SU-DHL-6 (cell line): ENCODE results near the gene TMPRSS11A.

Source experiments
- H2AFZ ChIP-seq: fragments of 200-600 bp; sonication (generic); 2 replicates; pipeline ENCODE4 v1.6.1; 2014; ENCODE audit warnings: low read depth, mild to moderate bottlenecking, moderate library complexity, mixed read lengths, antibody characterized with exemption, low read length; ENCODE audit not compliant: severe bottlenecking
- H3F3A ChIP-seq: fragments of 200-600 bp; shearing (Covaris generic); 2 replicates; pipeline ENCODE4 v1.6.0; 2016; ENCODE audit warnings: antibody characterized with exemption, mild to moderate bottlenecking; ENCODE audit not compliant: insufficient read depth
- H3K27ac ChIP-seq: fragments of 200-600 bp; sonication (generic); 2 replicates; pipeline ENCODE4 v1.5.1; 2016; ENCODE audit warnings: low read depth, mild to moderate bottlenecking, low read length, moderate library complexity, mixed read lengths
- H3K27me3 ChIP-seq: fragments of 200-600 bp; sonication (generic), shearing (Covaris generic); 2 replicates; pipeline ENCODE4 v1.6.0; 2014; ENCODE audit warnings: mild to moderate bottlenecking, low read length
- H3K36me3 ChIP-seq: fragments of 200-600 bp; sonication (generic); 2 replicates; pipeline ENCODE4 v1.6.1; 2014; ENCODE audit warnings: mild to moderate bottlenecking, low read length, mixed read lengths
- H3K4me2 ChIP-seq: fragments of 300-600, 200-600 bp; shearing (Covaris generic), sonication (generic); 2 replicates; pipeline ENCODE4 v1.6.0; 2014; ENCODE audit warnings: low read length, low read depth, mild to moderate bottlenecking; ENCODE audit not compliant: poor library complexity, severe bottlenecking
- H3K4me3 ChIP-seq: fragments of 200-600 bp; sonication (generic); 2 replicates; pipeline ENCODE4 v1.5.1; 2014; ENCODE audit warnings: antibody characterized with exemption, low read length, mild to moderate bottlenecking, mixed read lengths; ENCODE audit not compliant: insufficient read depth, poor library complexity, severe bottlenecking
- H3K79me2 ChIP-seq: fragments of 200-600 bp; sonication (generic); 2 replicates; pipeline ENCODE4 v1.6.1; 2014; ENCODE audit warnings: mild to moderate bottlenecking, low read length, moderate library complexity; ENCODE audit not compliant: insufficient read depth
- H3K9ac ChIP-seq: fragments of 200-600 bp; sonication (generic); 2 replicates; pipeline ENCODE4 v1.7.0; 2014; ENCODE audit warnings: mild to moderate bottlenecking, low read length
- H3K9me2 ChIP-seq: fragments of 200-600 bp; sonication (generic); replicated peaks from 2 replicates; pipeline ENCODE4 v1.6.1; 2014; ENCODE audit warnings: low read length; ENCODE audit not compliant: insufficient read depth
- H3K9me3 ChIP-seq: fragments of 200-600 bp; sonication (generic); 2 replicates; pipeline ENCODE4 v1.6.1; 2014; ENCODE audit warnings: low read length, mixed read lengths; ENCODE audit not compliant: insufficient read depth
- H4K20me1 ChIP-seq: fragments of 200-600 bp; sonication (generic); 2 replicates; pipeline ENCODE4 v1.6.1; 2014; ENCODE audit warnings: low read depth, mild to moderate bottlenecking, antibody characterized with exemption, low read length, moderate library complexity, mixed read lengths
- CTCF ChIP-seq: fragments of 200-600 bp; sonication (generic); IDR thresholded peaks from one replicate; pipeline ENCODE4 v1.5.1; 2017; ENCODE audit warnings: antibody characterized with exemption, mild to moderate bottlenecking, low read length, moderate library complexity; ENCODE audit not compliant: insufficient read depth, poor library complexity, severe bottlenecking
- EZH2phosphoT487 ChIP-seq: fragments of 200-600 bp; sonication (generic), shearing (Covaris generic); conservative IDR thresholded peaks from 2 replicates; pipeline ENCODE4 v1.6.1; 2018; ENCODE audit warnings: mild to moderate bottlenecking, antibody characterized with exemption, low read length, moderate library complexity, mixed read lengths

Gene TMPRSS11A

GRCh38 chr4:67934628-67935027 lies 28.7 kb downstream of the TMPRSS11A start:
- Histone ChIP-seq H4K20me1 (no peaks in the 10 kb centered on the region), H3K4me2 (no peak overlapping the region), H3K27me3 (no peaks in the 10 kb centered on the region), H3K36me3 (no peaks in the 10 kb centered on the region), H3K9ac (no peak overlapping the region), H3F3A (no peaks in the 10 kb centered on the region), H3K27ac (no peak overlapping the region), H3K79me2 (no peaks in the 10 kb centered on the region), H3K4me3 (no peak overlapping the region), H3K9me3 (no peaks in the 10 kb centered on the region), H2AFZ (no peak overlapping the region), H3K9me2 (no peaks in the 10 kb centered on the region)
- TF ChIP-seq EZH2phosphoT487 = no peak
- TF ChIP-seq CTCF = no peak

- no peak overlapping the region for H3K4me2 ChIP-seq
- no peak overlapping the region for H3K9ac ChIP-seq
- H3K36me3 ChIP-seq = no peaks in the 10 kb centered on the region
- no peaks in the 10 kb centered on the region for H4K20me1 ChIP-seq
- H3K27ac ChIP-seq = no peak overlapping the region
- H3K79me2 ChIP-seq = no peaks in the 10 kb centered on the region
- TF ChIP-seq EZH2phosphoT487 (no peak), CTCF (no peak)
- H3K9me3 ChIP-seq = no peaks in the 10 kb centered on the region
- H3K27me3 ChIP-seq = no peaks in the 10 kb centered on the region
- H3K4me3 ChIP-seq = no peak overlapping the region
- H2AFZ ChIP-seq = no peak overlapping the region
- no peaks in the 10 kb centered on the region for H3K9me2 ChIP-seq
- no peaks in the 10 kb centered on the region for H3F3A ChIP-seq
Observed at GRCh38 chr4:67933755-67934154, 29.5 kb downstream of the TMPRSS11A start.

- Histone ChIP-seq H3K36me3 (no peaks in the 10 kb centered on the region), H3K79me2 (no peaks in the 10 kb centered on the region), H3K4me3 (no peak overlapping the region), H3K27ac (no peak overlapping the region), H3K4me2 (no peak overlapping the region), H4K20me1 (no peaks in the 10 kb centered on the region), H3K9me3 (no peaks in the 10 kb centered on the region), H3K9ac (no peak overlapping the region), H3K27me3 (no peaks in the 10 kb centered on the region), H2AFZ (no peak overlapping the region), H3K9me2 (no peaks in the 10 kb centered on the region), H3F3A (no peaks in the 10 kb centered on the region)
- TF ChIP-seq CTCF (no peak), EZH2phosphoT487 (no peak)
Observed at GRCh38 chr4:67933038-67933437, 30.3 kb downstream of the TMPRSS11A start.

GRCh38 chr4:67931256-67931655 lies 32.0 kb downstream of the TMPRSS11A start:
- H3K9me2 ChIP-seq = no peaks in the 10 kb centered on the region
- H3K79me2 ChIP-seq = no peaks in the 10 kb centered on the region
- no peak overlapping the region for H3K27ac ChIP-seq
- H3K9me3 ChIP-seq = no peaks in the 10 kb centered on the region
- no peak overlapping the region for H3K9ac ChIP-seq
- no peaks in the 10 kb centered on the region for H3F3A ChIP-seq
- no peak overlapping the region for H3K4me3 ChIP-seq
- TF ChIP-seq EZH2phosphoT487 = no peak
- no peak for TF ChIP-seq CTCF
- no peaks in the 10 kb centered on the region for H3K27me3 ChIP-seq
- H4K20me1 ChIP-seq = no peaks in the 10 kb centered on the region
- no peak overlapping the region for H3K4me2 ChIP-seq
- no peak overlapping the region for H2AFZ ChIP-seq
- H3K36me3 ChIP-seq = no peaks in the 10 kb centered on the region
